Suprapubic skin (tissue), 4 donors: ENCODE results near the gene TGFBR3L. TPM values are rescaled to one million over a fixed set of nuclear protein-coding genes. Genes with fewer than 3 reads are reported as not detected.

ENCODE experiments used
- DNase-seq, 2 donors: peaks; one replicate each; pipeline ENCODE4 v3.0.0-alpha.2; 2019; ENCODE audit warnings: low spot score in 2 of 2
- H3K27ac ChIP-seq: fragments of 200-600 bp; sonication (generic); one replicate; pipeline ENCODE4 v1.5.1; 2019
- H3K27me3 ChIP-seq: fragments of 200-600 bp; sonication (generic); one replicate; pipeline ENCODE4 v1.5.1; 2019
- H3K36me3 ChIP-seq: fragments of 200-600 bp; sonication (generic); one replicate; pipeline ENCODE4 v1.5.1; 2019
- H3K4me1 ChIP-seq: fragments of 200-600 bp; sonication (generic); one replicate; pipeline ENCODE4 v1.5.1; 2019
- H3K4me3 ChIP-seq: fragments of 200-600 bp; sonication (generic); one replicate; pipeline ENCODE4 v1.5.1; 2019; ENCODE audit warnings: mild to moderate bottlenecking
- H3K9me3 ChIP-seq: fragments of 200-600 bp; sonication (generic); one replicate; pipeline ENCODE4 v1.5.1; 2019
- CTCF ChIP-seq, 2 donors: fragments of 200-600 bp in 1 of 2; fragments of 450-650 bp in 1 of 2; sonication (generic) in 1 of 2; IDR thresholded peaks; one replicate each; pipeline ENCODE4 v1.5.1; 2016 to 2019; ENCODE audit warnings: antibody characterized with exemption in 2 of 2, mild to moderate bottlenecking in 1 of 2, moderate library complexity in 1 of 2
- EP300 ChIP-seq: sonication (generic); formaldehyde crosslinking; IDR thresholded peaks from one replicate; pipeline ENCODE4 v1.6.1; 2017; ENCODE audit warnings: antibody characterized with exemption
- POLR2A ChIP-seq, 2 donors: fragments of 450-650 bp; IDR thresholded peaks; one replicate each; pipeline ENCODE4 v1.6.1; 2017; ENCODE audit warnings: antibody characterized with exemption in 2 of 2, mild to moderate bottlenecking in 2 of 2, moderate library complexity in 2 of 2
- POLR2AphosphoS5 ChIP-seq, 3 donors: sonication (generic); formaldehyde crosslinking; IDR thresholded peaks; one replicate each; pipeline ENCODE4 v1.6.1; 2017; ENCODE audit warnings: antibody characterized with exemption in 3 of 3
- WGBS: methylation state at CpG from one replicate; pipeline ENCODE4 v1.1.5; 2018; 5-methylcytosine and 5-hydroxymethylcytosine counted together
- total RNA-seq, 4 donors: library from RNA; depleted of rRNA; stranded (reverse); fragments of >200 nt; gene quantifications; one replicate each; pipeline ENCODE4 v1.1.0, GENCODE V29; 2016

TGFBR3L gene
- total RNA-seq, 4 donors from 2014 or later = not detected

GRCh38 chr19:7968008-7968795, 53.6 kb downstream of the TGFBR3L start:
- DNase-seq = no peak
- Histone ChIP-seq H3K4me3 (no peak overlapping the region), H3K9me3 (no peaks in the 10 kb centered on the region), H3K27me3 (no peaks in the 10 kb centered on the region), H3K36me3 (peaks cover 89% of the 10 kb centered on the region), H3K27ac (no peak overlapping the region), H3K4me1 (no peaks in the 10 kb centered on the region)
- WGBS = 87% methylated on average over 10 of the region's 15 CpGs
- no peak for TF ChIP-seq EP300
- TF ChIP-seq CTCF (IDR thresholded peaks at IDR 0.05) = no peak
- no peak for TF ChIP-seq POLR2A (IDR thresholded peaks at IDR 0.05)
- TF ChIP-seq POLR2AphosphoS5 (IDR thresholded peaks at IDR 0.05) = no peak

Other genes with a start within 250 kb of the TGFBR3L start
- not detected for gene RETN, start 245.8 kb upstream of the TGFBR3L start, total RNA-seq
- 1 to 10 TPM in 1 of 4 donors, not detected in 3; 1.4 TPM for gene MCEMP1, start 237.7 kb upstream of the TGFBR3L start, total RNA-seq
- 100 to 1,000 TPM in 2 of 4 donors, 10 to 100 TPM in 2; 63.0 to 144 (median 103) TPM for gene TRAPPC5, start 234.0 kb upstream of the TGFBR3L start, total RNA-seq
- not detected for gene FCER2, start 212.7 kb upstream of the TGFBR3L start, total RNA-seq
- 1 to 10 TPM in 1 of 4 donors, under 1 TPM in 1, not detected in 2; 0.49 to 3.9 TPM for gene CLEC4G, start 182.7 kb upstream of the TGFBR3L start, total RNA-seq
- 1 to 10 TPM in 1 of 4 donors, under 1 TPM in 3; 0.16 to 1.6 (median 0.50) TPM for gene CD209, start 167.3 kb upstream of the TGFBR3L start, total RNA-seq
- gene CLEC4M, start 151.6 kb upstream of the TGFBR3L start, total RNA-seq = not detected
- 10 to 100 TPM; 17.2 to 29.4 (median 25.6) TPM for gene EVI5L, start 84.6 kb upstream of the TGFBR3L start, total RNA-seq
- gene PRR36, start 40.4 kb upstream of the TGFBR3L start, total RNA-seq = 1 to 10 TPM in 1 of 4 donors, under 1 TPM in 3; 0.26 to 1.1 (median 0.74) TPM
- 10 to 100 TPM; 15.2 to 41.6 (median 30.9) TPM for gene LRRC8E, start 26.3 kb upstream of the TGFBR3L start, total RNA-seq
- gene MAP2K7, start 11.0 kb upstream of the TGFBR3L start, total RNA-seq = 10 to 100 TPM; 25.1 to 52.4 (median 29.3) TPM
- 10 to 100 TPM; 11.1 to 22.3 (median 19.6) TPM for gene SNAPC2, start 5.5 kb downstream of the TGFBR3L start, total RNA-seq
- 1 to 10 TPM; 1.2 to 3.6 (median 2.6) TPM for gene CTXN1, start 11.3 kb downstream of the TGFBR3L start, total RNA-seq
- 10 to 100 TPM; 34.6 to 85.1 (median 54.5) TPM for gene TIMM44, start 28.8 kb downstream of the TGFBR3L start, total RNA-seq
- gene ELAVL1, start 90.8 kb downstream of the TGFBR3L start, total RNA-seq = 10 to 100 TPM; 32.4 to 38.2 (median 37.2) TPM
- gene CCL25, start 137.9 kb downstream of the TGFBR3L start, total RNA-seq = not detected
- under 1 TPM in 2 of 4 donors, not detected in 2; 0.05 to 0.17 TPM for gene FBN3, start 234.8 kb downstream of the TGFBR3L start, total RNA-seq